Peyer's patch (tissue), 4 donors: Measurements from ENCODE around the gene ABCA13. TPM values are rescaled to one million over a fixed set of nuclear protein-coding genes. Genes with fewer than 3 reads are reported as not detected.

ENCODE experiments used
- DNase-seq, 3 donors: peaks; one replicate each; pipeline ENCODE4 v3.0.0-alpha.2; 2017 to 2019
- H3K27ac ChIP-seq, 4 donors: fragments of 200-600 bp; sonication (generic); one replicate each; pipeline ENCODE4 v1.5.1; 2016 to 2019
- H3K27me3 ChIP-seq, 2 donors: fragments of 200-600 bp; sonication (generic); one replicate each; pipeline ENCODE4 v1.5.1; 2019
- H3K36me3 ChIP-seq, 3 donors: fragments of 200-600 bp; sonication (generic); one replicate each; pipeline ENCODE4 v1.5.1; 2016 to 2019
- H3K4me1 ChIP-seq, 4 donors: fragments of 200-600 bp; sonication (generic); one replicate each; pipeline ENCODE4 v1.5.1; 2016 to 2019
- H3K4me3 ChIP-seq, 4 donors: fragments of 200-600 bp; sonication (generic); 1 replicate in 3 of 4; 2 replicates in 1 of 4; pipeline ENCODE4 v1.5.1; 2016 to 2019; ENCODE audit warnings: mild to moderate bottlenecking in 1 of 4
- H3K9me3 ChIP-seq, 4 donors: fragments of 200-600 bp; sonication (generic); one replicate each; pipeline ENCODE4 v1.5.1; 2016 to 2019; ENCODE audit warnings: mild to moderate bottlenecking in 1 of 4
- POLR2A ChIP-seq, 2 donors: fragments of 450-650 bp; IDR thresholded peaks; one replicate each; pipeline ENCODE4 v1.5.1; 2017; ENCODE audit warnings: antibody characterized with exemption in 2 of 2, mild to moderate bottlenecking in 2 of 2, moderate library complexity in 2 of 2
- total RNA-seq, 4 donors: library from RNA; depleted of rRNA; stranded (reverse); fragments of >200 nt; gene quantifications; one replicate each; pipeline ENCODE4 v1.1.0, GENCODE V29; 2016
- TF ChIP-seq, protein P1 (sequence below), 6 experiments: fragments of 450-650 bp in 4 of 6; fragments of 200-600 bp in 2 of 6; sonication (generic) in 1 of 6; IDR thresholded peaks; one replicate each; pipeline ENCODE4 v1.5.1; 2017 to 2019; ENCODE audit warnings: antibody characterized with exemption in 6 of 6, mild to moderate bottlenecking in 3 of 6, moderate library complexity in 1 of 6

Gene ABCA13
- total RNA-seq, 4 donors from 2014 or later: 0.53 to 2.7 (median 1.7) TPM

DNA sequence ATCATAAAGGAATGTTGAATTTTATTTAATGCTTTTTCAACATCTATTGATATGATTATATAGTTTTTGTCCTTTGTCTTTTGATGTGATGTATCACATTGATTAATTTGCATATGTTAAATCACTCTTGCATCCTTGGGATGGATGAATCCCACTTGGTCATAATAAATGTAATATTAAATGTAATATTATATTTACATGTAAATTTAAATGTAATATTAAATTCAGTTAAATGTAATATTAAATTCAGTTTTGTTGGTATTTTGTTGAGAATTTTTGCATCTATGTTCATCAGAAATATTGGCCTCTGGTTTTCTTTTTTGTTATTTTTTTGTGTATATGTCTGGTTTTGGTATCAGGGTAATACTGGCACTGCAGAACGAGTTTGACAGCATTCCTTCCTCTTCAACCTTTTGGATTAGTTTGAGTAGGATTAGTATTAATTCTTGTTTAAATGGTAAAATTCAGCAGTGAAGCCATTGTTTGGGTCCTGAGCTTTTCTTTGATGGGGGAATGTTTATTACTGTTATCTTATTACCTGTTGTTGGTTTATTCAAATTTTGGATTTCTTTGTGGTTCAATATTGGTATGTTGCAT lies 37.8 kb downstream of the ABCA13 start:
- no peaks in the 10 kb centered on the region for H3K9me3 ChIP-seq
- H3K36me3 ChIP-seq: no peaks in the 10 kb centered on the region
- H3K4me1 ChIP-seq: no peaks in the 10 kb centered on the region
- no peak overlapping the region for H3K27ac ChIP-seq
- TF ChIP-seq POLR2A (IDR thresholded peaks at IDR 0.05): no peak
- TF ChIP-seq, protein P1, sequence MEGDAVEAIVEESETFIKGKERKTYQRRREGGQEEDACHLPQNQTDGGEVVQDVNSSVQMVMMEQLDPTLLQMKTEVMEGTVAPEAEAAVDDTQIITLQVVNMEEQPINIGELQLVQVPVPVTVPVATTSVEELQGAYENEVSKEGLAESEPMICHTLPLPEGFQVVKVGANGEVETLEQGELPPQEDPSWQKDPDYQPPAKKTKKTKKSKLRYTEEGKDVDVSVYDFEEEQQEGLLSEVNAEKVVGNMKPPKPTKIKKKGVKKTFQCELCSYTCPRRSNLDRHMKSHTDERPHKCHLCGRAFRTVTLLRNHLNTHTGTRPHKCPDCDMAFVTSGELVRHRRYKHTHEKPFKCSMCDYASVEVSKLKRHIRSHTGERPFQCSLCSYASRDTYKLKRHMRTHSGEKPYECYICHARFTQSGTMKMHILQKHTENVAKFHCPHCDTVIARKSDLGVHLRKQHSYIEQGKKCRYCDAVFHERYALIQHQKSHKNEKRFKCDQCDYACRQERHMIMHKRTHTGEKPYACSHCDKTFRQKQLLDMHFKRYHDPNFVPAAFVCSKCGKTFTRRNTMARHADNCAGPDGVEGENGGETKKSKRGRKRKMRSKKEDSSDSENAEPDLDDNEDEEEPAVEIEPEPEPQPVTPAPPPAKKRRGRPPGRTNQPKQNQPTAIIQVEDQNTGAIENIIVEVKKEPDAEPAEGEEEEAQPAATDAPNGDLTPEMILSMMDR (IDR thresholded peaks at IDR 0.05): no peak
- no peaks in the 10 kb centered on the region for H3K27me3 ChIP-seq
- no peak for DNase-seq
- no peak overlapping the region for H3K4me3 ChIP-seq

DNA sequence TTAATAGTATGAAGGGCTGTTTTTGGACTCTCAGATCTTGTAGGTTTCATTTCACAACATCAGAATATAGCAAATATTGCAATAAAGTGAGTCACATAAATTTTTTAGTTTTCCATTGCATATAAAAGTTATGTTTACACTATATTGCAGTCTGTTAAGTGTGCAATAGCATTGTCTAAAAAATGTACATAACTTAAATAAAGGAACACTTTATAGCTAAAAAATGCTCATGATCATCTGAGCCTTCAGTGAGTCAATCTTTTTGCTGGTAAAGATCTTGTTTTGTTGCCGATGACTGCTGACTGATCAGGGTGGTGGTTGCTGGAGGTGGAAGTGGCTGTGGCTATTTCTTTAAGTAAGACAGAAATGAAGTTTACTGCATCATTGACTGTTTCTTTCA lies 42.0 kb downstream of the ABCA13 start:
- Histone ChIP-seq H3K27ac (no peak overlapping the region), H3K36me3 (no peaks in the 10 kb centered on the region), H3K9me3 (no peaks in the 10 kb centered on the region), H3K4me1 (no peaks in the 10 kb centered on the region), H3K27me3 (no peaks in the 10 kb centered on the region), H3K4me3 (no peak overlapping the region)
- DNase-seq: no peak
- no peak for TF ChIP-seq POLR2A (IDR thresholded peaks at IDR 0.05)
- TF ChIP-seq, protein P1 (IDR thresholded peaks at IDR 0.05): no peak

DNA sequence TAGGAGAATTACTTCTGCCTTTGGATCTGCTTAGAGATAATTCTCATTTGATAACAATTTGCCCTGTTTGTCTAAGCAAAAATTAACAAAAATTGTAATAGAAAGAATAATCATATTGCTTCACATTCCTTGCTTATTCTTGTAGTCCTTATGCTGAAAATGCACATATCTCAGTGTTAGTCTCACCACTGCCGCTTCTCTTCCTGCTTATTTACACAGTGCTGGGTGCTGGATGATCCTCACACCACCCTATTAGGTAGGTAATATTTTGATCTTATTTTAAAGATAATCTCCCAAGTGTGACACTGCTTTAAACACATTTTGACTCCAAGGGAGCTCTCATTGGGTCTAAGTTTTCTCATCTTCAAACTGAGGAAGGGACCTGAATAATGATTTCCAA lies 46.0 kb downstream of the ABCA13 start:
- Histone ChIP-seq H3K27me3 (no peaks in the 10 kb centered on the region), H3K9me3 (no peaks in the 10 kb centered on the region), H3K4me3 (no peak overlapping the region), H3K27ac (no peak overlapping the region), H3K36me3 (no peaks in the 10 kb centered on the region), H3K4me1 (no peaks in the 10 kb centered on the region)
- DNase-seq: no peak
- TF ChIP-seq, protein P1 (IDR thresholded peaks at IDR 0.05): no peak
- no peak for TF ChIP-seq POLR2A (IDR thresholded peaks at IDR 0.05)

DNA sequence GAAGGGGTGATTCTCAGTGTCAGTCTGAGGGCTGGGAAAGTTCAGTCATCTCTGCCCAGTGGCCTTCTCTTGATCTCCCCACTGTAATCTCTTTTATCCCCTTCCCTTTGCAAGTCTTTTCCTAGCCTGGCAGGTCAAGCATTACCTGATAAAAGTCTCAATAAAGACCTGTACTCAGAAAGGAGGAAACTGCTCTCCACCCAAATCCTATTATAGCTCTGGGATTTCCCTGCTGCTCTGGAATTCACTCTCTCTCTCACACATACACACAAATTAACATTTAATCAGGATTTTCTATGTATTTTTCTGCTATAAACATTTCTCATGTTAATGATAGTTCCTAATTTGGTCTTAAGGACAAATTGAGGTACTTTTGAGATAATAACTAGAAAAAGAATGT lies 46.5 kb downstream of the ABCA13 start:
- TF ChIP-seq, protein P1 (IDR thresholded peaks at IDR 0.05): no peak
- TF ChIP-seq POLR2A (IDR thresholded peaks at IDR 0.05): no peak
- Histone ChIP-seq H3K4me3 (no peak overlapping the region), H3K4me1 (no peaks in the 10 kb centered on the region), H3K36me3 (no peaks in the 10 kb centered on the region), H3K9me3 (no peaks in the 10 kb centered on the region), H3K27ac (no peak overlapping the region), H3K27me3 (no peaks in the 10 kb centered on the region)
- no peak for DNase-seq

DNA sequence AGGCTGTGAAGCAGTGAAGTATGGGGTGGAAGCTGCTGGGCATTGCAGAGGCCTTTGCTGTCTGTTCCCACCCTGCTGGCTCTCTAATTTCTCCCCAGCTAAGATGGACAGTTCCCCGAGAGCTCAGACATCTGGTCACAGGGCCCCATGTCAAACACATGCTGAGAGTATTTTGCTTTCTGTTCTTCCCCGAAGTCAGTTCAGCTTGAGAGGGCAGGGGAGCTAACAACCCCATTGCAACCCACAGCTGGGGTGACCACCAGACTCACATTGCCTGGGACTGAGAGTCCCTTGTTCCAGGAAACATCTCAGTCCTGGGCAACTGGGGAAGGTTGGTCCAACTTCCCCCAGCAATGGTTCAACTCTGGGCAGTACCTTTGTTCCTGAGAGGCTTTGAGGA lies 52.8 kb downstream of the ABCA13 start:
- Histone ChIP-seq H3K4me3 (no peak overlapping the region), H3K9me3 (no peaks in the 10 kb centered on the region), H3K4me1 (no peaks in the 10 kb centered on the region), H3K27ac (no peak overlapping the region), H3K36me3 (no peaks in the 10 kb centered on the region), H3K27me3 (no peaks in the 10 kb centered on the region)
- TF ChIP-seq POLR2A (IDR thresholded peaks at IDR 0.05): no peak
- TF ChIP-seq, protein P1 (IDR thresholded peaks at IDR 0.05): no peak
- no peak for DNase-seq

DNA sequence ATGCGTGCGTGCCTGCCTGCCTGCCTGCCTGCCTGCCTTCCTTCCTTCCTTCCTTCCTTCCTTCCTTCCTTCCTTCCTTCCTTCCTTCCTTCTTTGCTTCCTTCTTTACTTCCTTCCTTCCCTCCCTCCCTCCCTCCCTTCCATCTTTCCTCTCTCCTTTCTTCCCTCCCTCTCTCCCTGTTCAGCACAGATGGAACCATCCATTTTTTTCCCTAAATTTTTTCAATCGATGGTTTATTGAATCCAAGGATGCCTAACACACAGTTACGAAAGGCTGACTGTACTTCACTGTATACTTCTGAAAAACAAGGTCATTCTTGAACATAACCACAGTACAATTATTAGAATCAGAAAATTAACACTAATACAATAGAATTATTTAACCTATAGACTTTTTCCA lies 53.8 kb downstream of the ABCA13 start:
- Histone ChIP-seq H3K36me3 (no peaks in the 10 kb centered on the region), H3K27ac (no peak overlapping the region), H3K27me3 (no peaks in the 10 kb centered on the region), H3K4me3 (no peak overlapping the region), H3K9me3 (no peaks in the 10 kb centered on the region), H3K4me1 (no peaks in the 10 kb centered on the region)
- TF ChIP-seq, protein P1 (IDR thresholded peaks at IDR 0.05): no peak
- TF ChIP-seq POLR2A (IDR thresholded peaks at IDR 0.05): no peak
- DNase-seq: no peak
